NCI-H82 treated with DMSO at 0.1 percent for 48 hours (cell line): ENCODE results near the gene CDK11A.
"Not testable (repeated sequence)": the region's sequence is repeated elsewhere in the genome, so short reads cannot be mapped to it uniquely, and the experiment has no call there.

Source experiments
- DNase-seq: peaks from one replicate; lab custom pipeline; 2025; ENCODE audit not compliant: unreplicated experiment; lab: John Stamatoyannopoulos, UW

The CDK11A gene

DNA sequence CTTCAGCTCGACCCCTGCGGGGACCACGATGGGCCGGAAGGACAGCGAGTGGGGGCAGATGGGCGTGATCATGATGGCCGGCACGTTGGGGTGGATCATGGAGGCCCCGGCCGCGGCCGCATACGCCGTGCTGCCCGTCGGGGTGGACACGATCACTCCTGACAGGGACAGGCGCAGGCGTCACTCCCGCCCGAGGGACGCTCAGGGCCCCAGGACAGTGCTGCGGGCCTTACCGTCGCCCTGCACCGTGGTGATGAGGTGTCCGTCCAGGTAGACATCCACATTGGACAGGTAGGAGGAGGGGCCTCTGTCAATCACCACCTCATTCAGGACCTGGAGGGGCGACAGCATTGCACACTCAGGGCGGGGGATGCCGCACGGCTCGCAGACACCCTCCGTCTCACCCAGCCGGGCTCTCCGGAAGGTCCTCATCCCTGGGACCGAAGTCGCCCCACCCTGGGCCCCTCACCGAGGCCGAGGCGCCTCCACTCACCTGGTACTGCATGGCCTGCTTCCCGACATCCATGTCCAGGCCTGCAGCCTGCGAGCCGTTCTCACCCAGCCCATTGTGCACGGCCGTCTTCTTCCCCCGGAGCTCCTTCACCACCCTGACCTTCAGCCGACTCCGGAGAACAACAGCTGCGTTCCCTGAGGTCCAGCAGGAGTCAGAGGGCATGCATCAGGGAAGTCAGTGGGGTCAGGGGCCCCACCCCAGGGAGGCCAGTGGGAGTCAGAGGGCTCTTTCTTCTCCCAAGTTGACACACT is 30.1 kb upstream of the CDK11A start:
- DNase-seq: no peak

DNA sequence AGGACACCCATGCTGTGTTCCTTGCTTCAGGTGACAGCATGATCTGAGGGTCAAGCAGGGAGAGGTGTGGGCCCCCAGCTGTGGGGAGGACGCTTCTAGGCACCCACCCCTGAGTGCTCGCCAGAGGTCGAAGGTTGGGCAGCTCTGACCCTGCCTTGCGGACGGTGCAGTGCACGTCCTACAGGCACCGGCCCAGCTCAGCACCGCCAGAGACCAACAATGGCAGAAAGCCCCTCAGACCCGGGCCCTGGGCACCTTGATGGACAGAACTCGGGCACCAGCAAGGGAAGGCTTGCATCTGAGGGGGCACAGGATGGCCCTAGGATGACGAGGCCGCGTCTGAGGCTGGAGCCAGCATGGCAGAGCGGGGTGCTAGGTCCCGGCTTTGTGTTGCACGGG is 29.4 kb upstream of the CDK11A start:
- DNase-seq: no peak

DNA sequence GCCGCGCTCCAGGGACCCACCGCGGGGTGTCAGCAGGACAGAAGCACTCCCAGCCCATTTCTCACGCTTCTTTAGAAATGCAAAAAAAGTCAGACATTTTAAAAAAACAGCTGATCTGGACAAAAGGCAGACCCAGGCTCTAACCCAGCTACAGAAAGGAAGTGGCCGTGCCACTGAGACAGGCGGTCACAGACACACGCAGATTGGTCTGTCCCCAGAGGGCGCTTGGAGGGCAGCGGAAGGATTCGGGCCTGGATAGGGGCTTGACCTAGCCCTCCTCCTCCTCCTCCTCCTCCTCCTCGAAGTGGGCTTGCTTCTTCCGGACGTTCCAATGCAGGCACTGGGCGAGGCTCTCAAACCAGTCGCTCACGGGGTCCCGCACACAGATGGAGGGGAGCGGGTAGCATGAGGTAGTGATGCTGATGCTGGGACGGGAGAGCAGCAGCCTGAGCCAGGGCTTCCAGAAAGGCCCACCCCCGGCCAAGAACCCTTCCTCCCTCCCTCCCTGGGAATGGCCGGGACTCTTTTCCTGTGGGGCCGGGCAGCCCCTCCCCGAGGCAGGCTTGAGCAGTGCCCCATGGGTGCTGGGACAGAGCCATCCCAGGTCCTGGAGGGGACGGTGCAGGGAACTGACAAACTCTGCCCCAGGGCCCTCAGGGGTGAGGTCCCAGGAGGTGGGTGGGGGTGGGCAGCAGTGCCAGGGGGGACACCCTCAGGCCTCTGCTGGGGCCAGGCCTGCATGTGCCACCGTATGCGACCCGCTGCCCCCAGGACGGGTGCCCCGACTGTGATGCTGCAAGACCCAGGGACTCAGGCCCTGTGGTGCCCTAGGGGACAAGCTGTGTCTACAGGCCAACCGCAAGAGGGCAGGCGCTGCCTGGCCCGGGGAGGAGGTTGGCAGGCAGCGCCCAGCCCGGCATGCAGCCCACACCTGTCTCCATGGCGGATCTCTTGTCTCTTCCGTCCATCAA is 28.8 kb upstream of the CDK11A start:
- no peak for DNase-seq

DNA sequence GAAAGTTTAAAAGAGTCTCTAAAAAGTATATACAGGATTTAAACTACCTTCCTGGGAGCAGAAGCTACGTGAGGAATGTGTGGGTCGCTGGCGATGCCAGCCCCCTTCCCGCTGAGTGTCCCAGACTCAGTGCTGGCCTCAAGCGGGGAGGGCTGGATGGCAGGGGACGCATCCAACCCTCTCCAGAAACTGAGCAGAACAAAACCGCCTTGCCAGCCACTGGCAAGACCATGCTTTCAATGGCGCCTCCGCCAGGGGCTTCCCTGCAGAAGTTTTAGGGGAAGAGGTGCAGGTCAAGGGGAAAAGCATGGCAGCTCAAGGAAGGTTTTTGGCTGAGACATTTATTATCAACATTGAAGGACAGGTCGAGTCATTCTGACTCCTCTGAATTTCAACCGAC is 28.0 kb upstream of the CDK11A start:
- DNase-seq: no peak

DNA sequence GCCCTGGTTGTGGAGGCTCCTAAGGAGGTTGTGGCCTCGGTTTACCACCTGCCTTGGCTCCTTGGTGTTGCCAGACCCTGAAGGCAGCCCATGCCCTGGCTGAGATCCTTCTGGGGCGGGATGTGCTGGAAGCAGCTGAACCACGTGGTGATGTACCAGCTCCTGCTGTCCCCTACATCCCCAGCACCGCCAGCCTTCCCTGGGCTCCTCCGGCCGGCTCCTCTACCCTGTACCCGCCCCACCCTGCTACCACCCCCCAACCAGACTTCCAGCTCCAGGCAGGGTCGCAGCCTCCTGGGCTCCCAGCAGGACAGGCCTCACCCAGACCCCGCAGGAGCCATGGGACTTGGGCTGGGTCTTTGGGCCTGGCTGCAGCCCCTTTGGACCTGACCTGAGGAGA is 25.8 kb upstream of the CDK11A start:
- DNase-seq: not testable (repeated sequence)

DNA sequence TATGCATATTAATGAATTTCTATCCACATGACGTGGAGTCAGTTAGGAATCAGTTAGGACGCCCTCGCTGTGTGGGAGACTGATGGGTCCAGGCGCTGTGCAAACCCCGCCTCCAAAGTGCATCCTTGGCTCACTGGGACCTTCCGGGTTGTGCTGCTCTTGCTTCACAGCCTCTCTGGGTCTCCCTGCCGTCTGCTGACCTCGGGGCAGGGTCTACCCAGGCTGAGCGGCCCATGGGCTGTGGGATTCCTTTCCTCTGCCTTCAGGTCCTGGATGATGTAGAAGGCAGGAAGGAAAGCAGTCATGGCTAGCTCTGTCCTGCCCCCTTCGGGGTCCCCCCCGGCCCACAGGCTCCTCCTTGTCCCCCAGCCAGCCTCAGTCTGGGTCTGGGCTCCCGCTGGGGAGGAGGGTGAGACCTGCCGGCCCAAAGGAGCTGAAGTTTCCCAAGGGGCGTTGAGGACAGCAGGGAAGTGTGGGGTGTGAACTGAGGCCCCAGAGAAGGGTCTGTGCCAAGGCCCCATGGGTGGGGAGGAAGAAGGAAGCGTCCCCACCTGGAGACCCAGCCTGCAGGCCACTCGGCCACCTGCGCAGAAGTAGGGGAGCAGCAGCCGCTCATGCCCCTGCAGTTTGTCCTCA is 24.6 kb upstream of the CDK11A start:
- no peak for DNase-seq

DNA sequence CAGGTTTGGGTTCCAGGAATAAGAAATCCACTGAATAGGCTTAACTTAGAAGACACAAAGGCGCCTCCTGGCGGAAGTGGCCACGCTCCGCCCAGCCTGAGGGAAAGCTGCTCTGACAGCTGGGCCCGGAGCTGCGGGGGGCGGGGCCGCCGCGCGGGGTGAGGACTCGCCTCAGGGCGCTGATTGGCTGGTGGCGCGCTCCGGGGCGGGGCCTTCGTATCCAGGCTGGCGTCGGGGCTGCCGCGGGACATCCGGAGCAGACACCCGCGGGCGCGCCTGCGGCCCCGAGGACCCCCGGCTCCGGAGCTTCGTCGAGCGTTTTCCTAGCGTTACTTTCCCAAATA is 22.4 kb upstream of the CDK11A start:
- not testable (repeated sequence) for DNase-seq

DNA sequence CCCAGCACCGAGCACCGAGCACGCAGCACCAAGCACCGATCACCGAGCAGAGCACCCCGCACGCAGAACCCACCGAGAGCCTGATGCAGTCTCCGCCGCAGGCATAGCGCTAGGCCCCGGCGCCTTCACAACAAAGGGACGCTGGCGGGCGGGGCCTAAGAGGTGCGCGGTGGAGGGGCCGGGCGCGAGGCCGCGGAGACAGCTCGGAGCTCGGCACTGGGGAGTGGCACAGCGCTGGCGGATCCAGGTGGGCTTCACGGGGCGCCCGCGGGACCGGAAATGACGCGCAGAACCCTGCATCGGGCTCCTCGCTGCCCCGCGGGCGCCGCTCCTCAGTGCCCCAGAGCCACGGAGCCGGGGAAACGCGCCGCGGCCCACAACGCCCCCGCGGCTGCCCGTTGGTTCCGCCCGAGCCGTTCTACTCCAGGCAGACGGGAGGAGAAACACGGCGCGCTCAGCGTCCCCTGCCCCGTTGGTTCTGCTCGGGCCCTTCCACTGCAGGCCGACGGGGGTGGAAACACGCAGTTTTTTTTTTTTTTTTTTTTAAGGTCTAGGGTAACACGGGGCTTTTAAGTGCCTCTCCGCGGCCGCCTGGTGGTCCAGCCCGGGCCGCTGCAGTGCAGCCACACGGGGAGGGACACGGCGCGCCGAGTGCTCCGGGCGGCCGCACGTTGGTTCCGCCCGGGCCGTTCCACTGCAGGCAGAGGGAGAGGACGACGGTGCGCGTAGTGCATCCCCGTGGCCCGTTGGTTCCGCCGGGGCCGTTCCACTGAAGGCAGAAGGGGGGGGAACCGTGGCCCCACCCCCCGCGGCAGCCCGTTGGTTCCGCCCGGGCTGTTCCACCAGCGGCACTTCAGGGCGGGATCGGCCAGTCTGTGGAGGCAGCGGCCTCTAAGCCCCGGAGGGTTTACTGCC is 21.8 kb upstream of the CDK11A start:
- peak; percentile 22 for DNase-seq

DNA sequence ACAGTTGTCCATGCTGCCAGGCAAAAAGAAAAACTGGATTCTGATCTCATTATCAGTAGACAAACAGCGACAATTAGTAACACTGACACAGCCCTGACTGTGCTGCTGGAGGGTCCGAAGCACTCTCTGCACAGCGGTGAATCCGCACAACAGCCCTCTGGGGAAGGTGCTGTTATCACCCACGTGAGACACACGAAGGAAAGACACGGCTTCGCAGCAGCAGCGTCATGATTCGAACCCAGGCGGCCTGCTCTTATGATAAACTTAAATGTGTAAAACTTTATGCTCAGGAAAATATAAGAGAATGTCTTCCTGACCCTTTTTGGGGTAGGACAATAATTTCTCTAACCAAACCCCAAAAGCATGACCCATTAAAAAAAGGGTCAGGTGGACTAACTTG is 18.4 kb upstream of the CDK11A start:
- not testable (repeated sequence) for DNase-seq

DNA sequence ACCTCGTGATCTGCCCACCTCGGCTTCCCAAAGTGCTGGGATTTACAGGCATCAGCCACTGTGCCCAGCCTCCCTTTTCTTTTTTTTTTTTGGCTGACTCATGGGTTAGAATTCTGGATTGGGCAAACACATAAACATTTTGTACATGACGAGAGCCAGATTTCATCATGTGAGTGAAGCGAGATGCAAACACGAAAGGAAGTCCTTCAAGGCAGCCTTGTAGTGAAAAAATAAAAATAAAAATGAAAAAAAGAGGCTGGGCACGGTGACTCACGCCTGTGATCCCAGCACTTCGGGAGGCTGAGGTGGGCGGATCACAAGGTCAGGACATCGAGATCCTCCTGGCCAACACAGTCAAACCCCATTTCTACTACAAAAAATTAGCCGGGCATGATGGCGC is 16.9 kb upstream of the CDK11A start:
- not testable (repeated sequence) for DNase-seq

DNA sequence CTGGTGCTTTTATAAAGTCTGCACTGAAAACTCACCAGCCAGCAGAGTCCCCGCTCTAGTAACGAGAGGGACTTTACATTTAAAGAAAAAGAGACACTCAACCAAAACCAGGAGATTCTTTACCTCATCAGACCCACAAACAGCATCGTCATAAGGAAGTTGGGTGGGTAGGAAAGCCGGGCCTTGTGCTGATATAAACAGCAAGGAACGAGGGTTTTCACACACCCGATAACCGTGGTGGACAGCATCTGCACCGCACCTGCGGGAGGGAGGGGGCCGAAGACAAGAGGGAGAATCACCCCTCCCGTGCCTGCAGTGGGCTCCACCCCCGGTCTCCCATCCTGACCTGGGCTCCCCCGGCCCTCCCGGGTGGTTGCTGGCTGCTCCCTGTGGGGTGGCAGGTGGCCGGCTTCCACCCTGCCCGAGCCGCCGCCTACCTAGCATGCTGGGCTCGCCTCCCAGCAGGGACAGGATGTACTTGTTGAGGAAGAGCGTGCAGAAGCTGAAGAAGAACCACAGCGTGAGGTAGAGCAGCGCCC is 14.7 kb upstream of the CDK11A start:
- not testable (repeated sequence) for DNase-seq

DNA sequence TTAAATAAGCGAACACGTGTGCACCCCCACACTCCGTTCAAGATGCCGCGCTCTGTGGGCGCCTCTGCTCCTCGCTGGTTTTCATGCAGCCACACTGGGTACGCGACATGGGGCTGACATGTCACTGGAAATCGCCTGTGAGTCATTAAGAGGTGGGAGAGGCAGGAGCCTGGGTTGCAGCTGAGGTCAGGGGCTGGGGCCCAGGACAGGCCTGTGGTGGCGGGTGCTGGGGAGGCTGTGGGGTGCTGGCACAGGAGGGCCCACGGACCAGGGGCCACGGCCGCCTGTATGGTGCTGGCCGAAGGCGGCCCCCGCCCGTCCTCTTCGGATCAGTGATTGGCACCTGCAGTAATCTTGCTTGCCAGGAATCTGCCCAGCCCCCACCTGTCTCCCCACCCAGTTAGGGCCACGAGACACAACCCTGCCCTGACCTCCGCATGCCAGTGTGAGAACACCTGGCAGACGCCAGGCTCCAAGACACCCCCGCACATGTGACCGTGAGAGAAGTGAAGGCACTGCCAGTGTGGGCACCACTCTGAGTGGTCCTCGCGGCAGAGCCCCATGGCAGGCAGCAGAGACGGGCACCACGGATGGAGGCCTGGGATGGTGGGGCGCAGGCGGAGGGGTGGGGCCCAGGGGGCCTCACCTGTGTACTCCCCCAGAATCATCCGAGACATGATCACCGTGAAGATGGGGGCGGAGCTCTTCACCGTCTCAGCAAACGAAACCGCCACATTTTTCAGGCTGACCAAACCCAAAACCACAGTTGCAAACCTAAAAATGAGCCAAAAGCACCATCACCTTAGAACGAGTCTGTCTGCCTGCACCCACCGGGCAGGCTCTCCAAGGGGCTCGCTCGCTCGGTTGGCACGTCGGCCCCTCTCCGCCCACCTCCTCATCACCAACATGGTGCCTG is 13.8 kb upstream of the CDK11A start:
- not testable (repeated sequence) for DNase-seq

DNA sequence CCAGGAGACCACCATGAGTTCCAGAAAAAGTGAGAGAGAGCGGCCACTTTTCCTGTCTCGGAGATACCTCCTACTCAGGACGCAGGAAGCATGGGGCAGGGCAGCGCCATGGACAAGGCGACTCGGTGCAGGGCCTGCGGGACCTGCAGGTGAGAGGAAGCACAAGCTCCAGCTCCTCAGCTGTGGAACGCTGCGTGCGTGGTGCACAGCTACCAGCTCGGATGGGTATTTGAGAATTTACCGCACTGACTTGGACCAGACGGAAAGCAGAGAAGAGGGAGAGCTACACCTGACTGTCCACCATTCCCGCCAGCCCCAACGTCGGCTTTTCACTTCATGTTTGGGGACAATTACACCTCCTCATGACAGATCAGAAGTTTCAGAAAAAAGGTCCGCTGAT is 8.2 kb upstream of the CDK11A start:
- no peak for DNase-seq

DNA sequence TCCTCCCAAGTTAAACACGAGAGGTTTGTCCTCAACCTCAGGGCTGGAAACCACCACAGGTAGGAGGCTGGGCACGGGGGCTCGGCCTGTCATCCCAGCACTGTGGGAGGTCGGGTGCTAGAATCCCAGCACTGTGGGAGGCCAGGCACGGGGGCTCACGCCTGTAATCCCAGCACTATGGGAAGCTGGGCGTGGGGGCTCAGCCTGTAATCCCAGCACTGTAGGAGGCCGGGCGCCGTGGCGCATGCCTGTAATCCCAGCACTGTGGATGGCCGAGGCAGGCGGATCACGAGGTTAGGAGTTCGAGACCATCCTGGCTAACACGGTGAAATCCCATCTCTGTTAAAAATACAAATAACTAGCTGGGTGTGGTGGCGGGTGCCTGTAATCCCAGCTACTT is 6.7 kb upstream of the CDK11A start:
- no peak for DNase-seq

DNA sequence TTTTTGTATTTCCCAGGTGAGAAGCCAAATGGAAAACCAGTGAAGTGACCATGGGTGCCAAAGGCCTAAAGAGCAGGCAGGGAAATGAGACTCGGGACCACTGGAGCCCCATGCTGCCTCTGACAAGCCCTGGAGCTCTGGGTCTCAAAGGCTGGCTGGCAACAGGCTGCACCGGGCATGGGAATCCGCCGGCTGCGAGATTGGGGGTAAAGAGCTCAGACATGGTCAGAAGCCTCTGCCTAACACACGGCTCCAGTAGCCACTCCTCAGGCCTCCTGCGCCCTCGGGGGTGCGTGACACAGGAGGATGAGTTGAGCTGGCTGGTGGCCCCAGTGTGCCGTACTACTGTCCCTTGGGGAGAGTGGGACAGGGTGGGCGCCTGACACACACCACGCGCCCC is 6.1 kb upstream of the CDK11A start:
- DNase-seq: not testable (repeated sequence)

DNA sequence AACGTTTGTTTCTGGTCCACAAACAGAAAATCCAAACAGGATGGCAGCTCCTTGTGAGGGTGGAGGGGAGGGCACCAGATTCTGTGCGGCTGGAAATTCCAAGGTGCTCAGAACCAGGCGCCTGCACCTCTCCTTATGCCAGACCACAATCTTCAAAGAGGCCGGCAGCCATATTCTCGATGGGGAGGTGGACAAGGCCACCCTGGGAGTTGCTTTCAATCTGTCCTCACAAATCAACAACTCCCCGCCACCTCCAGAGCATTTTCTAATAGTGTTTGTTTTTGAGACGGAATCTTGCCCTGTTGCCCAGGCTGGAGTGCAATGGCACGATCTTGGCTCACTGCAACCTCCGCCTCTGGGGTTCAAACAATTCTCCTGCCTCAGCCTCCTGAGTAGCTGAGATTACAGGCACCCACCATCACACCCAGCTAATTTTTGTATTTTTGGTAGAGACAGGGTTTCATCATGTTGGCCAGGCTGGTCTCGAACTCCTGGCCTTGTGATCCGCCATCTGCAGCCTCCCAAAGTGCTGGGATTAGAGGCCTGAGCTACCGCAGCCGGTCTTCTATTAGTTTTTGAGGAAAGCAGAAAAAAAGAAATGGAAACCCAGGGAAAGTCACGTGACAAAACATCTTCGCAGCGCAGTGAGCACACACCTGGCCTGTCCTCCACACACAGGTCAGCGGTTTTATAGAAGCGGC is 5.1 kb upstream of the CDK11A start:
- DNase-seq: not testable (repeated sequence)

DNA sequence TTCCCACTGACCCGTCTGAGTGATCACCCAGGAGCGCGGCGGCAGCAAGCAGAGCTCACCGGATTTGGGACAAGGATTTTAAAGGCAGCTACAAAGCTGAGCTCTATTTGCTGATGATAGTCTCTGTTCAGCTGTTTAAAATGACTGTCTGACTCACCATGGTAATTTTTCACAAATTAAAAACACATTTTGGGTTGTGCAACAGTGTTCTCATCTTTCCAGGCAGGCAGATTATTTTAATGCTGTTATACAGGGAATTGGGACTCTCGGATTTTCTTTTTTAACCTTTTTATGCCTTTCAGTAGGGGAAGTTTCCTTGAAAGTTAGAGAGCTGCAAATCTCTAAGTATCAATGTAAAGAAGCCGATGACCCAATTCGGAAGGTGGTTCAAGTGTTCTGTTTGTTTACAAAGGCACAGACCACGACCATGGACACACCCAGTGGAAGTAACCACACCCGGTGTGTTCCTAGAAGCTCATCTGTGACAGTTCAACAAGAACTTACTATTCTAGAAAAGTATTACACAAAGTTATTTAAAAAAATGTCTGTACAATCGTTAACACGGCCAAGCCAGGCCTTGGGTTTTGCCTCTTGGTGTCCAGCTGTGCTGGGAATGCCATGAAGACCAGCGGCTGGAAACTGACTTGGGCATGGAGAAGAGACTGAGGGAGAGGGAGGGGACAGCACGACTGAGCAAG is 4.3 kb upstream of the CDK11A start:
- DNase-seq: not testable (repeated sequence)

DNA sequence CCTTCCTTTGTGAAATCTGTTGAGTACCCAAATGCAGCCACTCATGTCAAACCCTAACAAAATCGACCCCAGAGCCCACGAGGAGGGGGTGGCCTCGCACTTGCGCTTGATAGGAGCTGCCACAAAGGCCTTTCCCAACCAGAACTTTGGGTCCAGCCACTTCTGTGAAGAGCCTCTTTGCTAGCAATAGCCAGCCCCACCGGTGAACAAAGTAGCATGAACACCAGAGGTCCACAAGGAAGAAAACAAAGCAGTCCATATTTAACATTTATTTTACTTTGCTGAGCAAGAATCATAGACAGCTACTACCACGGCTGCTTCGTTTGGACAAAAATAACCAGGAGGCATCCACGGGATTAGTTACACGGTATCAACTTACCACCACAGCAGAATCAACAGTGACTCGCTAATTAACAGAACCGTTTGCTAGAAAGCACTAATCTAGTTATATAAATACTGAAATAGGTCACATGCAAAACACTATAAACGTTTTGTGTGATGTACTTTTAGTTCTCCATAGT is 3.0 kb upstream of the CDK11A start:
- DNase-seq: not testable (repeated sequence)
